Stimulated activated CD4-positive, alpha-beta T cell treated with anti-CD3 and anti-CD28 coated beads, Interleukin-2, amount 100 ng/mL, for 4 hours (primary cell): ENCODE results near the gene SLC25A13.
A peak's percentile ranks its signal among the peaks of the same experiment; 100 is the strongest.

Source experiments
- DNase-seq: peaks from one replicate; pipeline ENCODE4 v3.0.0-alpha.2; 2020; ENCODE audit warnings: low read depth

The SLC25A13 gene

GRCh38 chr7:96322847-96323461, 1.1 kb upstream of the SLC25A13 start:
- DNase-seq = no peak

DNA sequence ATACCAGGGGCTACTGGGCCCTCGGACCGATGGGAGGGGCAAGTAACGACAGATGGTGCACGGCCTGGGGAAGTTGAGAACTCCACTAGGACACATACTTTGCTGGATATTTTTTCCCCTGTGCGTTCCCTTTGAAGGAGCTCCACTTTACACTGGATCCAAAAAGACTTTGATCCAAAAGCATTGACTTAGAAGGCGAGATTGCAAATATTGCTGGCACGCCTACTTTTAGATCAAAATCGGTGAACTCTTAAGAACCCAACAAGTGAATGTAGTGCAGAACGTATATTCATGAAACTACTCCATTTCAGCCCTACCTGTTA, 436 bp upstream of the SLC25A13 start:
- DNase-seq = peak; percentile 5

DNA sequence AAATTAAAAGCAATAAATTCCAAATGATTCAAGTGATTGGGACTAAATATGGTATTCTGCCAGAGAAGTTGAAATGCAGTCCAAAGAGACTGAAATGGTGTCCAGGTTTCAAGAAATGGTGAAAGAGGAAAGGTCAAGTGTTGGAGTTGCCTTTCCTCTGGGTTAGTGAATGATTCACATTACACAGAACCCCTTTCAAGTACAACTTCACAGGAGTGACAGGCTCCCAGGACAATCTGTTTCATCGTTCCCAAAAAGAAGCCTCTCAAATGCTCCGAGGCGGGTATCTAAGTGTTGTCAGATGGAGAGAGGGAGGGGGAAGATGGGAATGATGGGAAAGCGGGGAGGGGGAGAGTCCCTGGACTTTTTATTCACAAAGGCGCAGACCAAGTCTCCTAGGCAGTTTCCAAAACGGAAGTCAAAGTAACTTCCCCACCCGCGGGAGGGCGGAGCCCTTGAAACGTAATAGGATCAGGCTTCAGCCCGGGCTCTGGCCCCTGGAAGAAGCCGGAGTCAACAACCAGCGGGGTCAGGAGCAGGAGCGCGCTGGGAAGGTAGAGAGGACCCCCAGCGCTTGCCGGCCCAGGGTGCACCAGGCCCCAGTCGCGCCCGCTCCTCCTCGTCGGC, 754 bp downstream of the SLC25A13 start:
- peak; percentile 21 for DNase-seq

GRCh38 chr7:96320442-96320841, 1.5 kb downstream of the SLC25A13 start:
- no peak for DNase-seq

DNA sequence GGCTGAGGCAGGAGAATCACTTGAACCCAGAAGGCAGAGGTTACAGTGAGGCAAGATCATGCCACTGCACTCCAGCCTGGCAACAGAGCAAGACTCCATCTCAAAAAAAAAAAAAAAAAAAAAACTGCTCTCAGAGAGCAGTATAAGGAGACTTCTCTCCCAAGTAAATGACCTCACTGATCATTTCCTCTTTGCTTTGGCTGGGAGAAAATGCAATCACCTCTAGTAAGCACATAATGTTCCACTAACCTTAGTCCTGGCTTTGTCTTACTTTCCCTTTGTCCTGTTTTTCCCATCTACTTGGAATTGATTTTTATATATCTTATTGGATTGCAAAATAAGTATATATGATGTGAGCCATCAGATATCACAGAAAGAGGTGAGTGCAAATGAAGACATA, 2.5 kb downstream of the SLC25A13 start:
- no peak for DNase-seq

DNA sequence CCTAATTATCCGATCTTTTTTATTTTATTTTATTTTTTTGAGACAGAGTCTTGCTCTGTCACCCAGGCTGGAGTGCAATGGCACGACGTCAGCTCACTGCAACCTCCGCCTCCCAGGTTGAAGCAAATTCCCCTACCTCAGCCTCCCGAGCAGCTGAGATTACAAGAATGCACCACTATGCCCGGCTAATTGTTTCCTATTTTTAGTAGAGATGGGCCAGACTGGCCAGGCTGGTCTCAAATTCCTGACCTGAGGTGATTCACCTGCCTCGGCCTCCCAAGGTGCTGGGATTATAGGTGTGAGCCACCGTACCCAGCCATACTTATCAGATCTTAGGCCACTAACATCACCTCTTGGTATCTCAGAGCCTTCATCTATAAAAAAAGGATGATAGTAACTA, 4.9 kb downstream of the SLC25A13 start:
- no peak for DNase-seq

DNA sequence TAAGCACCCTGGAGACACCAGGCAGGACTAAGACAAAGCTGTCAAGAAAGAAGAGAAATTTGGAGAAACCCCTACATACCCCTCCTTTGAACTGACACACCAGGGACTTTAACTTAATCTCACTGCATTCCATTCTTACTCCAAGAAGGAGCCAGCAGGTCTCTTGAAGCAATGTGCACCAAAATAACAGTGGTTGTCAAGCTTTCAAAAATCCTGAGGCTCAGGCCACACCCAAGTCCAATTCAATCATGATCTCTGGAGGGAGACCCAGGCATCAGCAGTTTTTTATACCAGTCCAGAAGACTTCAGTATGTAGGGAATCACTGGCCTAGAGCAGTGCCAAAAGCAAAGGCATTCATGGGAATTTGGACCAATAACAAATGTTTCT, 6.8 kb downstream of the SLC25A13 start:
- DNase-seq = no peak

DNA sequence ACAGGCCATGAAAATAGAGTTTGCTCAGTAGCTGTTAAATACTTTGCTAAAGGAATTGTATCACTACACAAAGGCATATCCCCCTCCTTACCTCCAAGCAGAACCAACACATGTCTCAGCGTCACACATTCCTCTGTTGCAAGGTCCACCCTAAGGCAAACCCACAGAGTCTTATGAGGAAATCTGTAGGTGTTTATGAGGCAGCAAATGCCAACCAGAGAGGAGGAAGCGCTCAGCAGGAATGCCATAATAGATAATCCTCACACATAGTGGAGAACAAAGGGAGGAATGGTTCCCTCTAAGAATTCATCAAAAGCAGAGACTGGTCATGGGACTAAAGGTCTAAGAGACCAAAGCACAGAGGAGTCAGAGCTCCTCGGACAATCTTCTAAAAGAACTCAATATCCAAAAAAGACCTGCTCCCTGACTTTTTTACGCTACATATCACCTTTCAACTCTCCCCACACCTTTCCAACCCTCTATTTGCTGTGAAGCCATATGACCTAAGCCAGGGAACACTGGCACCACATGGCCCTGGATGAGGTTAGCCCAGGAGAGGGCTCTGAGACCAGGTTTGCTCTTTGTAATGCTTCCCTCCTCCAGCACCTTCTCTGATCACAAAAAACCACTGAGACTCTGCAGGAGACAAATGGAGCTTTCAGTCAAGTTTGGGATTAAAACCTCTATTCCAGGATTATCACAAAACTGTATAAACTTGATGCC, 7.3 kb downstream of the SLC25A13 start:
- DNase-seq = no peak

- no peak for DNase-seq
Measured at GRCh38 chr7:96313940-96314339, 8.0 kb downstream of the SLC25A13 start.

DNA sequence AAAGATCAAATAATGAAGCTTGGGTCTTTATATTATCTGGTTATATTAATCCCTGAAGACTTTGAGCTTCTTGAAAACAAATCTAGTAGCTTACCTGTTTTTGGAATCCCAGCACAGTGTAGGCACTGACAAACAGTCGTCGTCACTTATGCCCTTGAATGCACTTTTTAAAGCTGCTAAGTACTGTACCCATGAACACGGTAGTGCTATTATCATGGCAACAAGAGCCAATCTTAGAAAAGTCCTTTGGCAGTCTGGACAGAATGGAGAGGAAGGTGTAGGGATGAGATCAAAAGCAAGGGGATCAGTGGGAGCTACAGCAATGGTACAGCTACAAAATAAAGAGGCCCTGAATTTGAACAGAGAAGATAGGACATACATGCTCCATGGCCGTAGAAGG, 9.4 kb downstream of the SLC25A13 start:
- DNase-seq = no peak

GRCh38 chr7:96311967-96312366, 9.9 kb downstream of the SLC25A13 start:
- no peak for DNase-seq

GRCh38 chr7:96310110-96310509, 11.8 kb downstream of the SLC25A13 start:
- no peak for DNase-seq

- DNase-seq = no peak
Measured at GRCh38 chr7:96308950-96309263, 13.0 kb downstream of the SLC25A13 start.

GRCh38 chr7:96308253-96308949, 13.5 kb downstream of the SLC25A13 start:
- DNase-seq = no peak

GRCh38 chr7:96306385-96307125, 15.3 kb downstream of the SLC25A13 start:
- no peak for DNase-seq

DNA sequence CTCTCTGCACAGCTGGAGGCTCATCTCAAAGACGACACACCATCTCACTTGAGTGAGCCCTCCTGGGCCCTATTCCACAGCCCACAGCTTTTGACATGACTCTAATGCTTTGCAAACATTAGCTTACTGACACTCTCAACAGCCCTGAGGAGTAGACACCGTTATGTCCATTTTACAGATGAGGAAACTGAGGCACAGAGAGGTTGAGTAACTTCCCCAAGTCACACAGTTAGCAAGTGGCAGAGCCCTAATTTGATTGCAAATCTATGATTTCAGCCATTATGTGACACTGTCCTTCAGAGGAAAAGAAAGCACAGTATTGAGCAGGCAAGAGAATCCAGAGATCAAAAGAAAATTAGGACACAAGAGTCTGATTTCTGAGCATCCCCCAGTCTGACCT, 16.0 kb downstream of the SLC25A13 start:
- DNase-seq = no peak

DNA sequence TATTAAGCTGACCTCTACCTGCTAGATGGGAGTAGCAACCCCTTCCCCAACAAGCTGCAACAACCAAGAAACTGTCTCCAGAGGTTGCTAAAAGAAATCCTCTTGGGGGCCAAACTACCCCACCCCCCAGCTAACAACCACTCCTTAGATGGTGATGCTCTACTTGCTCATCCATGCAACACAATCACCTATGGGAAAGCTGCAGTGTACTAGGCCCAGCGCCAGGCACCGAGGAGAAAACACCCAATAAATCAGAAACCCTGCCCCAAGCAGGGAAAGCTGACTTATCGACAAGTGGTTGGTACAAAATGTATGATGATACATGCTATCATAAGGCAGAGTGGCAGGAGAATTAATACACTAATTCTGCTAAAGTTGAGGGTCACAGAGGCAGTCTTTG, 17.3 kb downstream of the SLC25A13 start:
- DNase-seq = no peak

- no peak for DNase-seq
Measured at GRCh38 chr7:96303686-96304443, 18.0 kb downstream of the SLC25A13 start.

DNA sequence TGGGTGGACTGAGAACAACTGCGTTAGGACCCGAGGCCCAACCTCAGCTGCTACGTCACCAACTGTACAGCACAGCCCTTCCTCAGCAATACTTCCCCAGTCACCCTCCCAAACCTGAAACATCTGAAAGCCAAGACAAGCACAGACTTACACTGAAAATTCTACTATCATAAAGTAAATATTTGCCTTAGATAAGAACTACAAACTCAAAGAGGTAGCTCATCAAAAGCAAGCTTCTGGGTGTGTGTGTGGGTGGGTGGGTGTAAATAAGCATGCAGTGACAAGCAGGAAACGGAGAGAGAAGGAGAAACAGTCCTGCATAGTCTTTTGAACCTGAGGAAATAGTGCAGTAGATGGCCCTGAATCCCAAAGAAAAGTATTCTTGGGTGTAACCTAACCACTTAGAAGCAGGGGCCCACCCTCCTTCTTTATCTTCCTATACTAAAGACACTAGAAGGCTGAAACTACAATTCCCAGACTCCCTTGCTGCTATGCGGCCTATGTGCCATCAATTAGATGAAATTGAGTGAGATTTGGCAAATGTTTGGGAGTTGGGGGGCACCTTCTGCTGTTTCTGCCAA, 18.7 kb downstream of the SLC25A13 start:
- no peak for DNase-seq

DNA sequence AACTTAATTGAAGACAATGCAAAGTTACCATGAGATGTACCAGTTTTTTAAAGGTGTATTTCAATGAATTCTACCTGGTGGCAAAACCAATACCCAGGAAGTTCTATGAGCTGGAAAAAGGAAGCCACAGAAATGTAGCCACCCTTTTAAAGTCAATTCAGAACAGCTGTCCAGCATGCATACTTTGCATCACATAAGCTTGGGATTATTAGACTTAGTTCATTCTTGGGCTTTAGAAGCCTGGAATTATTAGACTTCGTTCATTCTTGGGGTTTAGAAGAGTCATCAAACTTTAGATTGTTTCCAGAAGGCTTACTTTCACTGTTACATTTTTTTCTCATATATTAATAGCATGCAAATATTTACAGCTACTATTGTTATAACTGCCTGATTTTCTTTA, 20.9 kb downstream of the SLC25A13 start:
- no peak for DNase-seq

GRCh38 chr7:96300502-96300901, 21.4 kb downstream of the SLC25A13 start:
- no peak for DNase-seq
